ENCODE measurements around the gene CHD6. TPM values are rescaled to one million over a fixed set of nuclear protein-coding genes. Genes with fewer than 3 reads are reported as not detected.

The CHD6 gene
- total and polyA plus RNA-seq, 2 of the 13 experiments (the other 11 are each of a cell fraction or from before 2014, with no cell fraction given): 14.4 to 52.0 TPM

- ATAC-seq (no peak), FAIRE-seq (no peak), DNase-seq (ENCODE audit: low spot score) (no peak)
- intact Hi-C loops (cut with micrococcal nuclease; ENCODE audit: unreplicated experiment): no loop called here
- TF ChIP-seq LBX2 (CRISPR knock-in tag; IDR thresholded peaks at IDR 0.05; ENCODE audit: borderline replicate concordance) (no peak), IRF1 (CRISPR knock-in tag; IDR thresholded peaks at IDR 0.05; ENCODE audit: low read depth) (no peak), ZNF543 (CRISPR knock-in tag; IDR thresholded peaks at IDR 0.05) (no peak), ATAD3A (CRISPR knock-in tag; IDR thresholded peaks at IDR 0.05) (no peak), KDM6A (CRISPR knock-in tag; IDR thresholded peaks at IDR 0.05; ENCODE audit: low read depth) (no peak), NR2F2 (IDR thresholded peaks at IDR 0.05; ENCODE audit: borderline replicate concordance, low read depth) (no peak), PPARG (CRISPR knock-in tag; conservative IDR thresholded peaks at IDR 0.05) (no peak), MBNL3 (CRISPR knock-in tag; conservative IDR thresholded peaks at IDR 0.05) (no peak), ZNF550 (CRISPR knock-in tag; IDR thresholded peaks at IDR 0.05; ENCODE audit: borderline replicate concordance) (no peak), SMAD3 (CRISPR knock-in tag; IDR thresholded peaks at IDR 0.05) (no peak), POLR2AphosphoS2 (IDR thresholded peaks at IDR 0.05; ENCODE audit: low read depth, low read length) (no peak), MLXIP (CRISPR knock-in tag; IDR thresholded peaks at IDR 0.05; ENCODE audit: borderline replicate concordance) (no peak), NKX3-1 (CRISPR knock-in tag; IDR thresholded peaks at IDR 0.05) (no peak), ZNF639 (CRISPR knock-in tag; conservative IDR thresholded peaks at IDR 0.05) (no peak)
- no peak overlapping the region for H3K4me3 ChIP-seq (replicated peaks in 1 of 3; ENCODE audit: insufficient read depth in 1 of 3, low read depth in 2 of 3, low read length in 3 of 3)
- BruUV-seq (replicated peaks): no TSS peak
- peaks cover 24% of the 10 kb centered on the region for H3K4me1 ChIP-seq (ENCODE audit: insufficient read depth, low read length)
- no peaks in the 10 kb centered on the region for H3K9me3 ChIP-seq (ENCODE audit: low read length)
- no peak overlapping the region for H3K9ac ChIP-seq (ENCODE audit: insufficient read depth, low read depth, low read length)
- WGBS (ENCODE audit: low lambda C conversion rate): 73% methylated on average over 10 of the region's 10 CpGs
- POLR2A ChIA-PET: no interaction called here
- no peak overlapping the region for H2AFZ ChIP-seq (ENCODE audit: low read length)
- H3K27ac ChIP-seq (ENCODE audit: extremely low read length, insufficient read depth, low read length): no peak overlapping the region
- CTCF ChIA-PET (ENCODE audit: low intra/inter-chr PET ratio, low total read pairs): no interaction called here
- no peaks in the 10 kb centered on the region for H3K79me2 ChIP-seq (ENCODE audit: insufficient read depth, low read length)
- H4K20me1 ChIP-seq (ENCODE audit: insufficient read depth, low read length): no peaks in the 10 kb centered on the region
- H3K36me3 ChIP-seq (replicated peaks in 1 of 2; ENCODE audit: control insufficient read depth in 1 of 2, insufficient read depth in 2 of 2, low read length in 2 of 2): no peaks in the 10 kb centered on the region
- no peak overlapping the region for H3K4me2 ChIP-seq (ENCODE audit: low read depth, low read length)
- H3K27me3 ChIP-seq (ENCODE audit: control insufficient read depth in 1 of 2, insufficient read depth in 2 of 2, low read length in 2 of 2): peaks cover 0 to 1% of the 10 kb centered on the region in 2 experiments; a peak in 1 of 5 replicates
- in situ Hi-C loops (cut with HindIII; ENCODE audit: extremely low pct_ligation_motif_present, low pct_unique_long_range_greater_than_20kb): no loop called here
These were observed 226.6 kb downstream of the CHD6 start for GRCh38 chr20:41391587-41392001.

Data from HepG2 (cell line).